Hepatocyte (in vitro differentiated cells): ENCODE results near the gene TDRD5. TPM values are rescaled to one million over a fixed set of nuclear protein-coding genes. Genes with fewer than 3 reads are reported as not detected.
A peak's percentile ranks its signal among the peaks of the same experiment; 100 is the strongest.

ENCODE experiments used
- DNase-seq: peaks from one replicate; pipeline ENCODE4 v3.0.0-alpha.2; 2016; ENCODE audit warnings: low spot score
- H2AFZ ChIP-seq: fragments of 200-600 bp; sonication (generic); 2 replicates; pipeline ENCODE4 v1.6.0; 2016; ENCODE audit warnings: antibody characterized with exemption, mild to moderate bottlenecking
- H3K27ac ChIP-seq: fragments of 200-600 bp; sonication (generic); 2 replicates; pipeline ENCODE4 v1.5.1; 2016; ENCODE audit warnings: mild to moderate bottlenecking
- H3K27me3 ChIP-seq: fragments of 200-600 bp; sonication (generic); 2 replicates; pipeline ENCODE4 v1.6.1; 2016
- H3K36me3 ChIP-seq: fragments of 200-600 bp; sonication (generic); replicated peaks from 2 replicates; pipeline ENCODE4 v1.5.1; 2016; ENCODE audit warnings: low read depth; ENCODE audit not compliant: insufficient read depth
- H3K4me1 ChIP-seq: fragments of 200-600 bp; sonication (generic); 2 replicates; pipeline ENCODE4 v1.5.1; 2016; ENCODE audit warnings: mild to moderate bottlenecking, moderate library complexity; ENCODE audit not compliant: insufficient read depth
- H3K4me2 ChIP-seq: fragments of 200-600 bp; sonication (generic); 2 replicates; pipeline ENCODE4 v1.6.0; 2016
- H3K4me3 ChIP-seq: fragments of 200-600 bp; sonication (generic); 2 replicates; pipeline ENCODE4 v1.5.1; 2016; ENCODE audit warnings: mild to moderate bottlenecking
- H3K79me2 ChIP-seq: fragments of 200-600 bp; sonication (generic); 2 replicates; pipeline ENCODE4 v1.6.0; 2017; ENCODE audit warnings: mild to moderate bottlenecking
- H3K9me2 ChIP-seq: fragments of 200-600 bp; sonication (generic); replicated peaks from 2 replicates; pipeline ENCODE4 v1.6.0; 2017; ENCODE audit warnings: mild to moderate bottlenecking; ENCODE audit not compliant: insufficient read depth
- H3K9me3 ChIP-seq: fragments of 200-600 bp; sonication (generic); 2 replicates; pipeline ENCODE4 v1.5.1; 2016; ENCODE audit warnings: low read depth, mild to moderate bottlenecking
- H4K20me1 ChIP-seq: fragments of 200-600 bp; sonication (generic); 2 replicates; pipeline ENCODE4 v1.6.0; 2016; ENCODE audit warnings: mild to moderate bottlenecking; ENCODE audit not compliant: insufficient read depth, poor library complexity, severe bottlenecking
- CTCF ChIP-seq: fragments of 200-600 bp; sonication (generic); IDR thresholded peaks from 2 replicates; pipeline ENCODE4 v1.5.1; 2016; ENCODE audit warnings: antibody characterized with exemption, mild to moderate bottlenecking; ENCODE audit not compliant: poor library complexity
- EZH2 ChIP-seq: fragments of 200-600 bp; sonication (generic); IDR thresholded peaks from 2 replicates; pipeline ENCODE4 v1.6.1; 2016; ENCODE audit warnings: antibody characterized with exemption, mild to moderate bottlenecking, borderline replicate concordance
- EZH2phosphoT487 ChIP-seq: fragments of 200-600 bp; sonication (generic); IDR thresholded peaks from one replicate; pipeline ENCODE4 v1.6.1; 2018; ENCODE audit warnings: antibody characterized with exemption, mild to moderate bottlenecking, low read depth, moderate library complexity; ENCODE audit not compliant: unreplicated experiment, severe bottlenecking
- WGBS: methylation state at CpG from one replicate; pipeline ENCODE4 v1.1.6; 2016; ENCODE audit warnings: low lambda C conversion rate; ENCODE audit errors: missing lambda C conversion rate; 5-methylcytosine and 5-hydroxymethylcytosine counted together
- polyA plus RNA-seq: library from polyadenylated mRNA; unstranded; fragments of >200 nt; fragmentation: Nextera tagmentation; extraction: Ambion mirVana; gene quantifications from 2 replicates; pipeline ENCODE4 v1.2.1, GENCODE V29; 2016
- total RNA-seq: library from RNA; depleted of rRNA; stranded (reverse); fragments of >200 nt; gene quantifications from 2 replicates; pipeline ENCODE4 v1.2.3, GENCODE V29; 2014

Gene TDRD5
- total and polyA plus RNA-seq, 2 experiments from 2014 or later = not detected

DNA sequence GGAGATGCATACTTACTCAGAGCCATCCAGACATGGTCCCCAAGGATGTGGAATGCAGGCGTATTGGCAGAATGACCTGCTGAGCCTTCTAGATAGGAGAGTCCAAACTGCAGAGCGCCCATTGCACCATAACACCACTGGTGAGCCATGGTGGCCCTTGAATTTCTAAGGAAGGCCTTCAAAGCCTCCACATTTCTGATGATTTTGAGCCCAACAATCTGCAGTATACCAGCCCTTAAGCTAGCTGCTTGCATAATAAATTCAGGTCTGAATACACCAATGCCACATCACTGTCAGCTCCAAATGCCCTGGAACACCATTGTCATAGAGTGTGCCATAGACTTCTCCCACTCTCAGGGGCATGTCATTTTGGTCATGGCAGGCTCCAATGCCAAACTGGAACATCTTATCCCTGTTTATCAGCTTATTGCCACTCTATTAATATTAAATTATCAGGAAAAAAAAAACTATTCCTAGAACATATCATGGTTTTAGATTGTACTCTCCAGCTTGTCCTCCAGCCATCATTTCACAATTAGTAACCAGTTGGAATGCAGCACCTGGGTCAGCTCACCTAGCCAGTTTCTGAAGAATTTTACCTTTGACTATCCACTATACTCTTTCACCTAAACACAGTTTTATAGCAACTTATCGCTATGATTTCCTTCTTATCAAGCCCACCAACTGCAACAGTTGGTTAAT, 42.8 kb upstream of the TDRD5 start:
- H2AFZ ChIP-seq = no peak overlapping the region
- H3K4me2 ChIP-seq = no peak overlapping the region
- no peak overlapping the region for H3K4me3 ChIP-seq
- no peaks in the 10 kb centered on the region for H3K4me1 ChIP-seq
- no peak for DNase-seq
- WGBS = 50% methylated on average over 3 of the region's 3 CpGs
- H3K9me2 ChIP-seq = no peaks in the 10 kb centered on the region
- H3K27me3 ChIP-seq = no peaks in the 10 kb centered on the region
- no peaks in the 10 kb centered on the region for H3K79me2 ChIP-seq
- TF ChIP-seq EZH2 = no peak
- TF ChIP-seq CTCF = no peak
- no peak for TF ChIP-seq EZH2phosphoT487
- H3K9me3 ChIP-seq = no peaks in the 10 kb centered on the region
- H4K20me1 ChIP-seq = no peaks in the 10 kb centered on the region
- no peaks in the 10 kb centered on the region for H3K36me3 ChIP-seq
- no peak overlapping the region for H3K27ac ChIP-seq

DNA sequence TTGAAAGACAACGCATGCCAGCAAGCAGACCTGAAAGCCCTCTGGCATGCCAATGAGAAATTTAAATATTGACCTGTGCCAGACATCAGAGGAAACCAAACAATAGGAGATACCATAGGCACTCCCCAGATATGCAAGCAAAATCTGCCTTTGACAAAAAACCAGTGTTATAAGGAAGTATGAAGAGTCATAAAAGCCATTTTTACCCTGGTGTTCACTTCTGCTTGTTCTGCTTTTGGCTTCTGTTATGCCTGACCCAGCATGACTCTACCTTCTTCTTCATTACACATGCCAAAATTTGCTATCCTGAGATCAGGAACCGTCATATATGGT, 42.3 kb upstream of the TDRD5 start:
- Histone ChIP-seq H3K27ac (no peak overlapping the region), H3K9me3 (no peaks in the 10 kb centered on the region), H4K20me1 (no peaks in the 10 kb centered on the region), H3K27me3 (no peaks in the 10 kb centered on the region), H3K4me2 (no peak overlapping the region), H2AFZ (no peak overlapping the region), H3K36me3 (no peaks in the 10 kb centered on the region), H3K4me1 (no peaks in the 10 kb centered on the region), H3K9me2 (no peaks in the 10 kb centered on the region), H3K4me3 (no peak overlapping the region), H3K79me2 (no peaks in the 10 kb centered on the region)
- no peak for DNase-seq
- TF ChIP-seq EZH2 (no peak), EZH2phosphoT487 (no peak), CTCF (no peak)
- WGBS = 70% methylated on average over 2 of the region's 2 CpGs

DNA sequence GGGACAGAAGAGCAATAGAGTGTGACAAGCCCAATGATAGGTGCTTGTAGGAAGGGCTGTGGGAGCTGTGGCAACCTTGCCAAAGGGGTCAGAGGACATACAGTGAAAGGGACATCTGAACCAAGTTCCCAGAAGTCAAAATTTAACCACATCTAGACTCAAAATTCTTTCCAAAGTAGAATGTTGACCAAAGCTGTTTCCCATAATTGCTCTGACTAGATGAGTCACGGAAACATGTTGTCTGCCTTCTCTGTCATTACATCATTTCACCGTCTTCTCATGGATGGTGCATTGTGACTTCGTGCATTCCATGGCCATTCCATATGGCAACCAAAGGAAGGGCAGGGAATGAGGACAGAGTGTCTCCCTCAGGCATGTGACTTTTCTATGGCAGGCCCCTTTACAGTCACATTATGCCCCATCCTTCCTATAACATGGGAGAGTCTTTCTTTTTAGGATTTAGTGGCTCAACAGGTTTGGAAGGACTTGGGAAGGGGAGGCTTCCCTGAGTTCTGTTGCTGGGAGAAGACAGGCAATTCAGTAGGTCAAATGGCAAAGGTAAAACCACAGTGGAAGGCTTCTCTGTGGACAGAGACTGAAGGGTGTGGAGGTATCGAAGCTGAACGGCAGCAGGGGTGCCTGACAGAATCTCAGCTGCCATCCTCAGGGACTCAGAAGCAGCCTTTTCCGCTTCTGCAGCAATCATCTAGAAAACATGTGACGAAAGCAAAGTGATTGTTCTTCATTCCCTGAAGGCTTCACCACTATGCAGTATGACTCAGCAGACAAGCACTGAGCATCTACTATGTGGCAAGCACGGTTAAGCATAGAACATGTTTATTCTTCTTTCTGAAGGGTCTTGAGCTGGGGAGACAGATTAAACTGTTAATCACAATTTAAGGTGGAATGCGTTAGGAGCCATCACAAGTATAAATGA, 40.6 kb upstream of the TDRD5 start:
- Histone ChIP-seq H3K4me3 (no peak overlapping the region), H3K27ac (peak overlapping the region; percentile 37), H3K36me3 (no peaks in the 10 kb centered on the region), H3K4me2 (no peak overlapping the region), H3K79me2 (no peaks in the 10 kb centered on the region), H3K9me2 (no peaks in the 10 kb centered on the region), H2AFZ (no peak overlapping the region), H3K9me3 (no peaks in the 10 kb centered on the region), H3K4me1 (no peaks in the 10 kb centered on the region), H4K20me1 (no peaks in the 10 kb centered on the region), H3K27me3 (no peaks in the 10 kb centered on the region)
- peak; percentile 28 for DNase-seq
- 68% methylated on average over 9 of the region's 9 CpGs for WGBS
- no peak for TF ChIP-seq EZH2phosphoT487
- TF ChIP-seq CTCF = no peak
- no peak for TF ChIP-seq EZH2
